Activated T-cell treated with anti-CD3 and anti-CD28 coated beads, Interleukin-2, amount 50 U/mL, for 4 hours (primary cell): ENCODE results near the gene CEMIP. TPM values are rescaled to one million over a fixed set of nuclear protein-coding genes. Genes with fewer than 3 reads are reported as not detected.

Experiments
- ATAC-seq, 2 donors: fragments of 200-7000 bp; cut with Tn5 transposase; one replicate each; pipeline ENCODE4 v1.10.0; 2021
- DNase-seq: peaks from one replicate; pipeline ENCODE4 v3.0.0-alpha.2; 2020
- H3K27me3 Mint-ChIP-seq: one replicate; pipeline ENCODE4 v1.8.0; 2021; ENCODE audit warnings: low read depth, mixed read lengths
- H3K36me3 Mint-ChIP-seq: one replicate; pipeline ENCODE4 v1.8.0; 2022; ENCODE audit warnings: mixed read lengths; ENCODE audit not compliant: insufficient read depth
- H3K4me1 Mint-ChIP-seq: one replicate; pipeline ENCODE4 v1.8.0; 2021; ENCODE audit warnings: low read depth, mixed read lengths
- H3K4me3 Mint-ChIP-seq: one replicate; pipeline ENCODE4 v1.8.0; 2021; ENCODE audit warnings: mild to moderate bottlenecking, moderate library complexity, mixed read lengths
- H3K9me3 Mint-ChIP-seq: one replicate; pipeline ENCODE4 v1.8.0; 2021; ENCODE audit warnings: mixed read lengths
- total RNA-seq, 3 donors: library from RNA; stranded (reverse); gene quantifications; one replicate each; pipeline ENCODE4 v1.2.1, GENCODE V29; 2021

CEMIP gene
- total RNA-seq, 3 donors from 2014 or later: 0.30 to 0.51 (median 0.37) TPM

DNA sequence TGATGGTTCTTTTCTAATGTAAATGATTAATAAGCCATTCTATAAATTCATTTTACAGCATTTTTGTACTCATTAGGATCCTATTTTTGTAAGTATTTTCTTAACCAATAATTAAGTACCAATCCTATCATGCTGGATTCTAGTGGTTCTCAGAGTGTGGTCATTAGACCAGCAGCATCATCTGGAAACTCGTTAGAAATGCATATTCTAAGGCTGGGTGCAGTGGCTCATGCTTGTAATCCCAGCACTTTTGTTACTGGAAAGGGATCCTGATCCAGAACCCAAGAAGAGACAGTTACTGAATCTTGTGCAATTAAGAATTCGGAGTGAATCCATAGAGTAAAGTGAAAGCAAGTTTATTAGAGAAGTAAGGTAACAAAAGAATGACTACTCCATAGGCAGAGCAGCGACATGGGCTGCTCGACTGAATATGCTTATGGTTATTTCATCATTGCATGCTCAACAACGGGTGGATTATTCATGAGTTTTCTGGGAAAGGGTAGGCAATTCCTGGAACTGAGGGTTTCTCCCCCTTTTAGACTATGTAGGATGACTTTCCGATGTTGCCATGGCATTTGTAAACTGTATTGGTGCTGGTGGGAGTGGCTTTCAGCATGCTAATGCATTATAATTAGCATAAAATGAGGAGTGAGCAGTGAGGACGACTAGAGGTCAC, 9.9 kb upstream of the CEMIP start:
- no peaks in the 10 kb centered on the region for H3K36me3 Mint-ChIP-seq
- ATAC-seq (no peak), DNase-seq (no peak)
- no peak overlapping the region for H3K4me3 Mint-ChIP-seq
- H3K4me1 Mint-ChIP-seq: no peaks in the 10 kb centered on the region
- no peaks in the 10 kb centered on the region for H3K9me3 Mint-ChIP-seq
- H3K27me3 Mint-ChIP-seq: no peaks in the 10 kb centered on the region

GRCh38 chr15:80769829-80770705, 9.1 kb upstream of the CEMIP start:
- peaks cover 2% of the 10 kb centered on the region for H3K27me3 Mint-ChIP-seq
- ATAC-seq: no peak
- H3K4me1 Mint-ChIP-seq: no peaks in the 10 kb centered on the region
- H3K36me3 Mint-ChIP-seq: no peaks in the 10 kb centered on the region
- no peak overlapping the region for H3K4me3 Mint-ChIP-seq
- no peaks in the 10 kb centered on the region for H3K9me3 Mint-ChIP-seq
- no peak for DNase-seq

- H3K9me3 Mint-ChIP-seq: no peaks in the 10 kb centered on the region
- ATAC-seq (no peak), DNase-seq (no peak)
- H3K27me3 Mint-ChIP-seq: peaks cover 11% of the 10 kb centered on the region
- H3K4me3 Mint-ChIP-seq: no peak overlapping the region
- no peaks in the 10 kb centered on the region for H3K36me3 Mint-ChIP-seq
- H3K4me1 Mint-ChIP-seq: no peaks in the 10 kb centered on the region
Measured at GRCh38 chr15:80773122-80773551, 6.0 kb upstream of the CEMIP start.

DNA sequence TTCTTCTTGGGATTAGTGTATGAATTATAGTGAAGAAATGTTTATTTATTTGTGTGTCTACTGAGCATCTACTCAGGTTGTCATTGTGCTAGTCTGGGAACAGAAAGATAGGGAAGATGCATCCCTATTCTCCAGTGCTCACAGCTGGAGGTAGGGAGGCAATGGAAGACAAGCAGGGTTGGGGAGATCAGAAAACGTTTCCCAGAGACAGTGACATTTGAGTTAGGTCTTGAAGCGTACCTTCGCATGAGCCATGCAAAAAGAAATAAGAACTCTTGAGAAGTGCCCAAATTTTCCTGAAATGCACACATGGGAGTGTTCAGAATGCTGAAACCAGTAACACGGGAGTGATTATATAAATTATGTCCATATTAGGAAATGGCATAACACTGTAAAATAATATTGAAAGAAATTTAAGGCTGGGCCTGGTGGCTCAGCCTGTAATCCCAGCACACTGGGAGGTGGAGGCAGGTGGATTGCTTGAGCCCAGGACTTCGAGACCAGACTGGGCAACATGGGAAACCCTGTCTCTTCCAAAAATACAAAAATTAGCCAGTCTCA, 5.3 kb upstream of the CEMIP start:
- ATAC-seq: no peak
- no peak for DNase-seq
- Mint-ChIP-seq H3K27me3 (peaks cover 17% of the 10 kb centered on the region), H3K9me3 (no peaks in the 10 kb centered on the region), H3K4me3 (no peak overlapping the region), H3K36me3 (no peaks in the 10 kb centered on the region), H3K4me1 (no peaks in the 10 kb centered on the region)

DNA sequence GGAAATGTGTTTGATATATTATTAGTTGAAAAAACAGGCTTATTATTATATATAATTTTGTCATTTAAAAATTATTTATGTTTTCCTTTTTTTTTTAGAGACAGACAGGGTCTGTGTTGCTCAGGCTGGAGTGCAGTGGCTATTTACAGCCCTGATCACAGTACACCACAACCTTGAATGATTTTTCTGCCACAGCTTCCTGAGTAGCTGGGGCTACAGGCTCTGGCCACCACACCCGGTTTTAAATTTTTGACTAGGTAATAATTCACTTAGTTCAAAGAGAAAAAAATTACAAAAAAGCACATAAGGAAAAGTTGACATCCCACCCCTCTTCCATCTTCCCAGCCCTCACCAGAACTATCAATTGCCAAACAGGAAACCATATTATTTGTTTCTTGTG, 4.7 kb upstream of the CEMIP start:
- no peaks in the 10 kb centered on the region for H3K9me3 Mint-ChIP-seq
- peaks cover under 1% of the 10 kb centered on the region for H3K4me1 Mint-ChIP-seq
- ATAC-seq (no peak), DNase-seq (no peak)
- H3K4me3 Mint-ChIP-seq: no peak overlapping the region
- peaks cover 18% of the 10 kb centered on the region for H3K27me3 Mint-ChIP-seq
- no peaks in the 10 kb centered on the region for H3K36me3 Mint-ChIP-seq

DNA sequence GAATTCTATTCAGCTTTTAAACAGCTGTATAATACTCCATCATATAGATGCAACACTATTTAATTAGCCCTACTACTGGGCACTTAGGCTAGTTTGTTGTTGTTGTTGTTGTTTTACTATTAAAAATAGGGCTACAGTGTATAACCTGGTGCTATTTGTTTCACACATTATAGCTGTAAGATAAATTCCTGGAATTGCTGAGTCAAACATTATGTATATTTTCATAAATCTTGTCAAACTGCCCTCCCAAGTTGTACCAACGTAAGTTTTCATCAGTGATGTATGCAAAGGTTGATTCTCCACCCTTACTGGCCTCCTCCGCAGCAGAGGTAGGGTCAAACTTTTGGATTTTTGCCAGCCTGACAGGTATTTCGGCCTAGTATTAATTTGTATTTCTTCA, 3.8 kb upstream of the CEMIP start:
- ATAC-seq (no peak), DNase-seq (no peak)
- H3K4me3 Mint-ChIP-seq: no peak overlapping the region
- H3K27me3 Mint-ChIP-seq: peaks cover 27% of the 10 kb centered on the region
- H3K4me1 Mint-ChIP-seq: peaks cover 8% of the 10 kb centered on the region
- H3K9me3 Mint-ChIP-seq: no peaks in the 10 kb centered on the region
- H3K36me3 Mint-ChIP-seq: no peaks in the 10 kb centered on the region

- DNase-seq (peak; percentile 46), ATAC-seq (peak in 1 of 2 donors; percentile 31)
- H3K27me3 Mint-ChIP-seq: peaks cover 39% of the 10 kb centered on the region
- no peaks in the 10 kb centered on the region for H3K9me3 Mint-ChIP-seq
- H3K36me3 Mint-ChIP-seq: no peaks in the 10 kb centered on the region
- H3K4me1 Mint-ChIP-seq: peaks cover 8% of the 10 kb centered on the region
- H3K4me3 Mint-ChIP-seq: no peak overlapping the region
Measured at GRCh38 chr15:80776420-80777045, 2.6 kb upstream of the CEMIP start.

DNA sequence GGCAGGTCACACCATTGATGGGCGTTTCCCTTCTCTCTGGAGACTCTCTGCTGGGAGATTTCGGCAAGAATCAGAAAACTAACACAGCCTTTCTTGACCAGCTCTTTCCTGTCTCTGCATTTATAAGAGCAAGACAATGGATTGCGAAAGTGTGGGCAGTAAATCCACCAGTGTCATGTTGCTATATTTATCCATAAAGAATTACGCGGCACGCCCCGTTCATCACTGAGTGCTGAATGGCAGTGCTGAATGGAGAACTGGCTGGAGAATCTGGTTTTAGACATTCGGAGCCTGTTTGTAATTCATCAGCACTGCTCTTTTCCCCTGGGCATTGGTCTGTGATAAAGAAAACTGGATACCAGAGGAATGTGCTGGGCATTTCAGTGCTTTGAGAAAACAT, 2.0 kb upstream of the CEMIP start:
- Mint-ChIP-seq H3K4me1 (peaks cover 8% of the 10 kb centered on the region), H3K27me3 (peaks cover 45% of the 10 kb centered on the region), H3K4me3 (no peak overlapping the region), H3K9me3 (no peaks in the 10 kb centered on the region), H3K36me3 (no peaks in the 10 kb centered on the region)
- DNase-seq (no peak), ATAC-seq (no peak)

DNA sequence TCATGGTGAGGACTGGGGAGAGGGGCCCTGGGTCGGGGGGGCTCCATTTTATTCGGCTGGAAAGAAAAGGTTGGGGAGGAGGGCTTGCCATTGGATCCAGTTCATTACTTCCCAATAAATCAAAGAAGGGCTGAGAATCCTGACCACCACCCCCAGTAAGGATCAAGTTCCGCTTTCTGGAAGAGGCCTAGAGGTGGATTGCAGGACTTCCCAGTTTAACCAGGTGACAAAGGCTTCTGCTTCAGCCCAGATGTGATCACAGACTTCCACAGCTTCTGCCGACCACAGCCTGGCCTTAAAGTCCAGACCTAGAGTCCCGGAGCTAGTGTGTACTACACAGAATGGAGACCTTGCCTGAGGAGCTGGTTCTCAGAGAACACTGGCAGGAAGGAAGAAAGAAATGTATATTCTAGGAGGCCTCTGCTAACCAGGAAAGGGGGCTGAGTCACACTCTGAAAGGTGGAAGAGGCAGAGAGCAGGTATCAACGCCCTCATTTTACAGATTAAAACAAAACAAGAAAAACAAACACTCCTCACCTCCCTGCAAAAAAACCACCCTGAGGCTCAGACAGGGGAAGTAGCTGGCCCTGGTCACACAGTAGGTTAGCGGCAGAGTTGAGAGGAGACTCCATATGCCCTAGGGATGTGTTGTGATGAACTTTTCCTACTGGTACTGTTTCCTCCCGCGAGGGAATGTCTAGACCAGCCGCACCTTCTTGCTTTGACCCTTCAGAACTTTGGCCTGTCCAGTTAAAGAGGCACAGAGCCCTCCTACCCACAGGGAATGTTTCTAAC, 1.1 kb upstream of the CEMIP start:
- no peak overlapping the region for H3K4me3 Mint-ChIP-seq
- peaks cover 48% of the 10 kb centered on the region for H3K27me3 Mint-ChIP-seq
- ATAC-seq: no peak

GRCh38 chr15:80778621-80778963, 578 bp upstream of the CEMIP start:
- H3K36me3 Mint-ChIP-seq: no peaks in the 10 kb centered on the region
- no peak for ATAC-seq
- H3K9me3 Mint-ChIP-seq: no peaks in the 10 kb centered on the region
- DNase-seq: no peak
- H3K4me3 Mint-ChIP-seq: no peak overlapping the region
- H3K4me1 Mint-ChIP-seq: peaks cover 16% of the 10 kb centered on the region
- H3K27me3 Mint-ChIP-seq: peaks cover 48% of the 10 kb centered on the region

More for the DNA sequence above, 1.1 kb upstream of the CEMIP start:
- Mint-ChIP-seq H3K4me1 (peaks cover 11% of the 10 kb centered on the region), H3K9me3 (no peaks in the 10 kb centered on the region), H3K36me3 (no peaks in the 10 kb centered on the region)
- no peak for DNase-seq

- Mint-ChIP-seq H3K27me3 (peaks cover 45% of the 10 kb centered on the region), H3K4me3 (peak overlapping the region; percentile 68), H3K9me3 (no peaks in the 10 kb centered on the region), H3K36me3 (no peaks in the 10 kb centered on the region), H3K4me1 (peaks cover 17% of the 10 kb centered on the region)
- ATAC-seq: no peak
- no peak for DNase-seq
Measured at GRCh38 chr15:80779658-80780415, 667 bp downstream of the CEMIP start.

DNA sequence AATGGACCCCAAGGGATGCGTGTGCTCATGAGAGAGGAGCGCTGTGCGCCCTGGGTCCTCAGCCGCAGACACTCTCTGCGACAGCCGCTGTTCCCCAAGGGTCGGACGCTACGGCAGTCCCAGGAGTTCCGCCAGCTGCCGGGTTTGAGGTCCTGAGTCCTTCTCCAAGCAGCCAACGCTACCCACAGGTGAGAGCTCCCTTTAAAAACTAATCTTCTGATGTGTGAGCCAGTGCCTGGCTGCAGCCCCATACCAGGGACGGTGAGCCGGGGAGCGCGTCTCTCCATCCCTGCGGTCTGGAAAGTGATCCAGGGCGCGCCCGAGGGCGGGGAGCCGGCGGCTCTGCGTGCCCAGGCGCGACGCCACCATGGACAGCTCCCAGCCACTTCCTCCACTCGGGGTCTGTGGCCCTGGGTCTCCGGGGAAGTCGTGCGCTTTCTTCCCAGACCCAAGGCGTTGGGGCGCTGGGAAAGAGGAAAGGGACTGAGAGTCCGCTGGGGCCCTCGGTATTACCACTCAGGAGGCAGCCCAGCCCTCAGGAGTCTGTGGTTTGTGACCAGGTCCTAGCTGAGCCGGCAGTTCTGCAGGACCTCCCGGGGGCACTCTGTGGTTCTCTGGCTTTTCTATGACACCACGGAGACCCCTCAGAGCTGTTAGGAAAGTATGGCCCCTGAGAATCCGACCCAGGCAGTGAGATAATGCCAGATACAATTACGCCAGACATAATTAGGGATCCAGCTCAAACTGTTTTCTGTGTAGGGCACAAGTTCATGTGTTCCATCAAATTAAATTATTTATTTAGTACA, 1.4 kb downstream of the CEMIP start:
- no peak for ATAC-seq

GRCh38 chr15:80783260-80783659, 4.1 kb downstream of the CEMIP start:
- Mint-ChIP-seq H3K4me1 (peaks cover 17% of the 10 kb centered on the region), H3K27me3 (peaks cover 35% of the 10 kb centered on the region), H3K9me3 (no peaks in the 10 kb centered on the region), H3K4me3 (no peak overlapping the region), H3K36me3 (no peaks in the 10 kb centered on the region)
- ATAC-seq (peak in 1 of 2 donors; percentile 56), DNase-seq (no peak)

More for the DNA sequence above, 1.4 kb downstream of the CEMIP start:
- peaks cover 17% of the 10 kb centered on the region for H3K4me1 Mint-ChIP-seq
- no peaks in the 10 kb centered on the region for H3K9me3 Mint-ChIP-seq
- peaks cover 45% of the 10 kb centered on the region for H3K27me3 Mint-ChIP-seq
- no peaks in the 10 kb centered on the region for H3K36me3 Mint-ChIP-seq
- H3K4me3 Mint-ChIP-seq: peak overlapping the region; percentile 38
- no peak for DNase-seq
